Muscle of leg (tissue), 11 donors: ENCODE data around the gene SLC9A3. TPM values are rescaled to one million over a fixed set of nuclear protein-coding genes. Genes with fewer than 3 reads are reported as not detected.

Experiments used
- DNase-seq: peaks from one replicate; pipeline ENCODE4 v3.0.0; 2013
- H3K27ac ChIP-seq: one replicate; pipeline ENCODE4 v1.5.1; 2013; ENCODE audit warnings: mild to moderate bottlenecking, low read length, control low read depth
- H3K27me3 ChIP-seq: one replicate; pipeline ENCODE4 v1.6.1; 2013; ENCODE audit warnings: low read length; ENCODE audit not compliant: control insufficient read depth, insufficient read depth
- H3K36me3 ChIP-seq: one replicate; pipeline ENCODE4 v1.6.1; 2013; ENCODE audit warnings: low read length; ENCODE audit not compliant: control insufficient read depth, insufficient read depth
- H3K4me1 ChIP-seq: one replicate; pipeline ENCODE4 v1.6.1; 2013; ENCODE audit warnings: low read length; ENCODE audit not compliant: control insufficient read depth, insufficient read depth
- H3K4me3 ChIP-seq: one replicate; pipeline ENCODE4 v1.5.1; 2013; ENCODE audit warnings: low read length, control low read depth
- H3K9me3 ChIP-seq: replicated peaks from 2 replicates; pipeline ENCODE4 v1.6.1; 2013; ENCODE audit warnings: low read depth, low read length; ENCODE audit not compliant: control insufficient read depth
- whole genome bisulfite sequencing: methylation state at CpG from one replicate; pipeline ENCODE4 v1.1.5; 2013; ENCODE audit warnings: missing lambda C conversion rate; ENCODE audit not compliant: insufficient coverage; 5-methylcytosine and 5-hydroxymethylcytosine counted together
- polyA plus RNA-seq, 8 donors: library from polyadenylated mRNA; unstranded; fragments of 120-200 nt; gene quantifications; one replicate each; pipeline versions ENCODE4 v1.2.1 to v1.2.3, GENCODE V29; 2013; ENCODE audit warnings: inconsistent platforms in 1 of 8, low replicate concordance in 1 of 8; ENCODE audit not compliant: insufficient read length in 8 of 8, insufficient read depth in 1 of 8
- total RNA-seq: library from RNA; stranded (reverse); fragments of 120-200 nt; gene quantifications from one replicate; pipeline ENCODE4 v1.2.4, GENCODE V29; 2013

SLC9A3 gene
- total and polyA plus RNA-seq, 9 donors = 1.2 to 8.2 (median 2.4) TPM

GRCh38 chr5:422323-423232, 101.7 kb downstream of the SLC9A3 start:
- Histone ChIP-seq H3K9me3 (no peaks in the 10 kb centered on the region), H3K36me3 (no peaks in the 10 kb centered on the region), H3K4me3 (no peak overlapping the region), H3K4me1 (peaks cover 24% of the 10 kb centered on the region), H3K27me3 (no peaks in the 10 kb centered on the region), H3K27ac (no peak overlapping the region)
- DNase-seq = no peak
- 70% methylated on average over 31 of the region's 32 CpGs for WGBS

- H3K27ac ChIP-seq = no peak overlapping the region
- no peak overlapping the region for H3K4me3 ChIP-seq
- no peak for DNase-seq
- H3K36me3 ChIP-seq = no peaks in the 10 kb centered on the region
- H3K27me3 ChIP-seq = no peaks in the 10 kb centered on the region
- peaks cover 24% of the 10 kb centered on the region for H3K4me1 ChIP-seq
- no peaks in the 10 kb centered on the region for H3K9me3 ChIP-seq
- WGBS = 92% methylated on average over 12 of the region's 13 CpGs
Measured at GRCh38 chr5:421901-422300, 102.3 kb downstream of the SLC9A3 start.

- no peaks in the 10 kb centered on the region for H3K9me3 ChIP-seq
- DNase-seq = no peak
Measured at GRCh38 chr5:421287-421880, 102.9 kb downstream of the SLC9A3 start.

GRCh38 chr5:420632-421286, 103.5 kb downstream of the SLC9A3 start:
- Histone ChIP-seq H3K4me1 (peaks cover 28% of the 10 kb centered on the region), H3K27me3 (no peaks in the 10 kb centered on the region), H3K36me3 (no peaks in the 10 kb centered on the region), H3K27ac (no peak overlapping the region), H3K9me3 (no peaks in the 10 kb centered on the region), H3K4me3 (no peak overlapping the region)
- DNase-seq = no peak
- 91% methylated on average over 46 of the region's 52 CpGs for WGBS

More at GRCh38 chr5:421287-421880, 102.9 kb downstream of the SLC9A3 start:
- WGBS = 81% methylated on average over 30 of the region's 34 CpGs
- no peak overlapping the region for H3K4me3 ChIP-seq
- no peaks in the 10 kb centered on the region for H3K36me3 ChIP-seq
- H3K4me1 ChIP-seq = peaks cover 24% of the 10 kb centered on the region
- no peaks in the 10 kb centered on the region for H3K27me3 ChIP-seq
- H3K27ac ChIP-seq = no peak overlapping the region

Other genes starting within 250 kb of the SLC9A3 start
- 2.8 TPM for gene AHRR, start 202.7 kb downstream of the SLC9A3 start, total RNA-seq
- 1 to 10 TPM; 1.4 to 6.9 (median 2.9) TPM for gene AHRR, start 202.7 kb downstream of the SLC9A3 start, polyA plus RNA-seq
- gene EXOC3, start 81.3 kb downstream of the SLC9A3 start, total RNA-seq = 28.0 TPM
- gene EXOC3, start 81.3 kb downstream of the SLC9A3 start, polyA plus RNA-seq = 10 to 100 TPM; 29.9 to 44.8 (median 37.0) TPM
- gene CEP72, start 87.9 kb upstream of the SLC9A3 start, total RNA-seq = 3.0 TPM
- 1 to 10 TPM; 3.8 to 5.1 (median 4.3) TPM for gene CEP72, start 87.9 kb upstream of the SLC9A3 start, polyA plus RNA-seq
- gene TPPP, start 168.9 kb upstream of the SLC9A3 start, total RNA-seq = 3.9 TPM
- 10 to 100 TPM in 3 of 8 donors, 1 to 10 TPM in 5; 3.6 to 14.2 (median 8.2) TPM for gene TPPP, start 168.9 kb upstream of the SLC9A3 start, polyA plus RNA-seq